Stomach (tissue), 9 donors: ENCODE data around the gene DRC1. TPM values are rescaled to one million over a fixed set of nuclear protein-coding genes. Genes with fewer than 3 reads are reported as not detected.

Experiments
- DNase-seq, 2 donors: peaks; one replicate each; pipeline versions ENCODE4 v3.0.0 to v3.0.0-alpha.2; 2013 to 2019
- H3K27ac ChIP-seq, 5 donors: fragments of 200-600 bp in 4 of 5; sonication (generic) in 4 of 5; one replicate each; pipeline ENCODE4 v1.5.1; 2013 to 2019; ENCODE audit warnings: mild to moderate bottlenecking in 1 of 5, moderate library complexity in 1 of 5
- H3K27me3 ChIP-seq, 3 donors: fragments of 200-600 bp; sonication (generic); one replicate each; pipeline ENCODE4 v1.5.1; 2017 to 2019; ENCODE audit warnings: mixed run types in 1 of 3
- H3K36me3 ChIP-seq, 4 donors: fragments of 200-600 bp; sonication (generic); 1 replicate in 3 of 4; 2 replicates in 1 of 4; pipeline ENCODE4 v1.5.1; 2016 to 2019
- H3K4me1 ChIP-seq, 4 donors: fragments of 200-600 bp; sonication (generic); one replicate each; pipeline ENCODE4 v1.5.1; 2016 to 2019
- H3K4me3 ChIP-seq, 4 donors: fragments of 200-600 bp; sonication (generic) in 3 of 4; one replicate each; pipeline ENCODE4 v1.5.1; 2016 to 2019; ENCODE audit warnings: mild to moderate bottlenecking in 1 of 4
- H3K9me3 ChIP-seq, 4 donors: fragments of 200-600 bp; sonication (generic); one replicate each; pipeline ENCODE4 v1.5.1; 2016 to 2019
- EP300 ChIP-seq: sonication (generic); formaldehyde crosslinking; IDR thresholded peaks from one replicate; pipeline ENCODE4 v1.6.1; 2017; ENCODE audit warnings: antibody characterized with exemption
- POLR2A ChIP-seq, 4 donors: fragments of 450-650 bp; IDR thresholded peaks; one replicate each; pipeline ENCODE4 v1.6.1; 2016; ENCODE audit warnings: antibody characterized with exemption in 4 of 4, control low read depth in 2 of 4, mild to moderate bottlenecking in 1 of 4, moderate library complexity in 1 of 4
- POLR2AphosphoS5 ChIP-seq, 3 donors: sonication (generic); formaldehyde crosslinking; IDR thresholded peaks; one replicate each; pipeline ENCODE4 v1.6.1; 2016; ENCODE audit warnings: antibody characterized with exemption in 3 of 3
- WGBS, 5 donors: extraction: QIAGEN DNeasy Blood & Tissue Kit in 3 of 5; methylation state at CpG; one replicate each; pipeline versions ENCODE4 v1.1.5 to v1.1.7; 2013 to 2018; 5-methylcytosine and 5-hydroxymethylcytosine counted together
- intact Hi-C: fragments of 100-400 bp; cut with DNase I; formaldehyde crosslinking; loops from one replicate; pipeline ENCODE4 v1.15.1; 2023; ENCODE audit warnings: low total_unique reads
- polyA plus RNA-seq, 3 donors: library from polyadenylated mRNA; stranded (reverse); fragments of 200-250 nt; gene quantifications; one replicate each; pipeline ENCODE4 v1.2.3, GENCODE V29; 2013
- total RNA-seq, 5 donors: library from RNA; depleted of rRNA; stranded (reverse); fragments of >200 nt; gene quantifications; one replicate each; pipeline versions ENCODE4 v1.1.0 to v1.2.3, GENCODE V29; 2014 to 2016
- TF ChIP-seq, protein P1 (sequence below), 7 experiments: fragments of 450-650 bp in 4 of 7; fragments of 200-600 bp in 3 of 7; sonication (generic) in 3 of 7; IDR thresholded peaks; one replicate each; pipeline ENCODE4 v1.5.1; 2016 to 2019; ENCODE audit warnings: antibody characterized with exemption in 7 of 7, control low read depth in 2 of 7, mild to moderate bottlenecking in 1 of 7
- donor health status: healthy with polysubstance abuse.
- donor health status: Bipolar disorder and iron deficiency.
- donor health status: healthy.

DRC1 gene
- total and polyA plus RNA-seq, 8 donors = 2.2 TPM; not detected in 7

GRCh38 chr2:26503231-26503880 is 101.6 kb downstream of the DRC1 start:
- Histone ChIP-seq H3K36me3 (no peaks in the 10 kb centered on the region), H3K4me1 (peaks cover 9 to 13% (median 12%) of the 10 kb centered on the region in 4 donors), H3K9me3 (no peaks in the 10 kb centered on the region), H3K27ac (peak overlapping the region in 3 of 5 donors; percentile 10 to 44 (median 23)), H3K4me3 (peak overlapping the region; percentile 39 to 54 (median 50)), H3K27me3 (peaks cover 0 to 31% (median 0%) of the 10 kb centered on the region in 3 donors)
- intact Hi-C loops = no loop called here
- TF ChIP-seq, protein P1, sequence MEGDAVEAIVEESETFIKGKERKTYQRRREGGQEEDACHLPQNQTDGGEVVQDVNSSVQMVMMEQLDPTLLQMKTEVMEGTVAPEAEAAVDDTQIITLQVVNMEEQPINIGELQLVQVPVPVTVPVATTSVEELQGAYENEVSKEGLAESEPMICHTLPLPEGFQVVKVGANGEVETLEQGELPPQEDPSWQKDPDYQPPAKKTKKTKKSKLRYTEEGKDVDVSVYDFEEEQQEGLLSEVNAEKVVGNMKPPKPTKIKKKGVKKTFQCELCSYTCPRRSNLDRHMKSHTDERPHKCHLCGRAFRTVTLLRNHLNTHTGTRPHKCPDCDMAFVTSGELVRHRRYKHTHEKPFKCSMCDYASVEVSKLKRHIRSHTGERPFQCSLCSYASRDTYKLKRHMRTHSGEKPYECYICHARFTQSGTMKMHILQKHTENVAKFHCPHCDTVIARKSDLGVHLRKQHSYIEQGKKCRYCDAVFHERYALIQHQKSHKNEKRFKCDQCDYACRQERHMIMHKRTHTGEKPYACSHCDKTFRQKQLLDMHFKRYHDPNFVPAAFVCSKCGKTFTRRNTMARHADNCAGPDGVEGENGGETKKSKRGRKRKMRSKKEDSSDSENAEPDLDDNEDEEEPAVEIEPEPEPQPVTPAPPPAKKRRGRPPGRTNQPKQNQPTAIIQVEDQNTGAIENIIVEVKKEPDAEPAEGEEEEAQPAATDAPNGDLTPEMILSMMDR (IDR thresholded peaks at IDR 0.05) = peak in 5 of 7 experiments; percentile 63 to 92 (median 78)
- TF ChIP-seq EP300 = no peak
- TF ChIP-seq POLR2AphosphoS5 (IDR thresholded peaks at IDR 0.05) = peak in 1 of 3 donors; percentile 36
- no peak for TF ChIP-seq POLR2A (IDR thresholded peaks at IDR 0.05)
- WGBS, 5 donors = 1 to 4% (median 2%) methylated on average over 8 to 41 of the region's 41 CpGs
- peak; percentile 82 to 94 for DNase-seq

DNA sequence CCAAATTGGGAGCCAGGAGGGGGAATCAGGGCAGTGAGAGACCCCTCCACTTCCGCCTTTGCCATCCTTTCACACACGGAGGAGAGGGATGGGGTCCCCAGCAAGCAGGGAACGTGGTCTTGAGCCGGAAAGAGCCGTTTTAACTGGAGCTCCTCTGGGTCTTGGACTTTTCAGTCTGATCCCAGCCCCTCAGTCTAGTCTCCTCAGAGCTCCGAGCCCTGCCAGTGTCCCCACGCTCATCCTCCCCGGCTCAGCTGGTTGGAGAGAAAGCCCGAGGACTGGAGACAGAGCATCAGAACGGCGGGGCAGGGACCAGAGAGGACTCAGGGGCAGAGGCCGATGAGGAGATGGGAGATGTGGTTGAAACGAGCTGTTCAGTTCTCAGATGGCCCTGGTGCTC is 102.3 kb downstream of the DRC1 start:
- Histone ChIP-seq H3K36me3 (no peaks in the 10 kb centered on the region), H3K4me3 (peak overlapping the region; percentile 39 to 54 (median 50)), H3K27ac (peak overlapping the region in 1 of 5 donors; percentile 23), H3K27me3 (peaks cover 0 to 31% (median 0%) of the 10 kb centered on the region in 3 donors), H3K4me1 (peaks cover 9 to 13% (median 12%) of the 10 kb centered on the region in 4 donors), H3K9me3 (no peaks in the 10 kb centered on the region)
- no peak for DNase-seq
- TF ChIP-seq POLR2AphosphoS5 (IDR thresholded peaks at IDR 0.05) (no peak), POLR2A (IDR thresholded peaks at IDR 0.05) (no peak), EP300 (no peak)
- TF ChIP-seq, protein P1 (IDR thresholded peaks at IDR 0.05) = no peak
- intact Hi-C loops = no loop called here
- WGBS, 5 donors = 47 to 57% (median 54%) methylated on average over 11 to 13 of the region's 13 CpGs

DNA sequence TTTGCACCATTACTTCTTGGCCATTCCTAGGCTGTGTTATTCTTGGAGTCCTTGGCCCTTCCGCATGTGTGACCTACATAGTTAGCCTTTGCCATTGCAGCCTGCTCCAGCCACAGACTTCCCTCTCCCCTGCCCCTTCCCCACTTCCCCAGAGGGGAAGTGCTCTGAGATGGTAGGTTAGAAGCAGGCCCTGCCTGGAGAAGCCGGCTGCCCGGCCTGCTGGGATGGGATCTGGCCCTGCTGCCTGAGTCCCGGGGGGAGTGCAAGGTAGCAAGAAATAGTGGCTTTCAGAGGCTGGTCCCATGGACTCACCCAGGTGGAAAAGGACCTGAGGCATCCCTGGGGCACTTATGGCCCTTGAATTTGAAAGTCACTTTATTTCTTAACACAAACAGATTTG is 104.6 kb downstream of the DRC1 start:
- H3K27me3 ChIP-seq = peaks cover 0 to 22% (median 0%) of the 10 kb centered on the region in 3 donors
- WGBS, 5 donors = 63 to 96% (median 89%) methylated on average over 3 to 4 of the region's 4 CpGs
- peaks cover 9 to 13% (median 12%) of the 10 kb centered on the region in 4 donors for H3K4me1 ChIP-seq
- H3K27ac ChIP-seq = no peak overlapping the region
- no peaks in the 10 kb centered on the region for H3K36me3 ChIP-seq
- no peak for DNase-seq
- intact Hi-C loops = no loop called here
- TF ChIP-seq POLR2AphosphoS5 (IDR thresholded peaks at IDR 0.05) (no peak), POLR2A (IDR thresholded peaks at IDR 0.05) (no peak), EP300 (no peak)
- TF ChIP-seq, protein P1 (IDR thresholded peaks at IDR 0.05) = no peak
- H3K9me3 ChIP-seq = no peaks in the 10 kb centered on the region
- no peak overlapping the region for H3K4me3 ChIP-seq

Other genes with a start within 250 kb of the DRC1 start
- gene GAREM2, start 228.8 kb upstream of the DRC1 start, total RNA-seq = 1 to 10 TPM in 2 of 5 donors, under 1 TPM in 1, not detected in 2; under 0.01 to 2.3 (median 1.5) TPM
- gene GAREM2, start 228.8 kb upstream of the DRC1 start, polyA plus RNA-seq = 1 to 10 TPM in 1 of 3 donors, under 1 TPM in 2; 0.83 to 1.7 (median 0.87) TPM
- 100 to 1,000 TPM in 3 of 5 donors, 10 to 100 TPM in 2; 79.7 to 144 (median 100) TPM for gene HADHA, start 157.3 kb upstream of the DRC1 start, total RNA-seq
- gene HADHA, start 157.3 kb upstream of the DRC1 start, polyA plus RNA-seq = 10 to 100 TPM; 53.2 to 80.3 (median 56.3) TPM
- 100 to 1,000 TPM in 3 of 5 donors, 10 to 100 TPM in 2; 72.9 to 178 (median 123) TPM for gene HADHB, start 157.0 kb upstream of the DRC1 start, total RNA-seq
- 100 to 1,000 TPM in 1 of 3 donors, 10 to 100 TPM in 2; 70.4 to 103 (median 80.1) TPM for gene HADHB, start 157.0 kb upstream of the DRC1 start, polyA plus RNA-seq
- 10 to 100 TPM in 3 of 5 donors, 1 to 10 TPM in 2; 1.8 to 60.8 (median 10.7) TPM for gene SELENOI, start 55.8 kb upstream of the DRC1 start, total RNA-seq
- 1 to 10 TPM in 2 of 3 donors, under 1 TPM in 1; 0.92 to 2.8 (median 2.6) TPM for gene SELENOI, start 55.8 kb upstream of the DRC1 start, polyA plus RNA-seq
- under 1 TPM in 1 of 5 donors, not detected in 4; 0.29 TPM for gene ADGRF3, start 55.1 kb upstream of the DRC1 start, total RNA-seq
- gene ADGRF3, start 55.1 kb upstream of the DRC1 start, polyA plus RNA-seq = under 1 TPM; 0.05 to 0.31 (median 0.12) TPM
- 1 to 10 TPM in 1 of 5 donors, under 1 TPM in 2, not detected in 2; 0.29 to 3.6 (median 0.37) TPM for gene OTOF, start 76.2 kb downstream of the DRC1 start, total RNA-seq
- under 1 TPM in 2 of 3 donors, not detected in 1; 0.06 to 0.18 TPM for gene OTOF, start 76.2 kb downstream of the DRC1 start, polyA plus RNA-seq
- gene CIB4, start 239.4 kb downstream of the DRC1 start, total RNA-seq = 1 to 10 TPM in 1 of 5 donors, not detected in 4; 1.8 TPM
- 1 to 10 TPM in 1 of 3 donors, not detected in 2; 1.8 TPM for gene CIB4, start 239.4 kb downstream of the DRC1 start, polyA plus RNA-seq